ENCODE measurements around the gene SWSAP1.
A peak's percentile ranks its signal among the peaks of the same experiment; 100 is the strongest.
"Not testable (repeated sequence)": the region's sequence is repeated elsewhere in the genome, so short reads cannot be mapped to it uniquely, and the experiment has no call there.

SWSAP1 gene

DNA sequence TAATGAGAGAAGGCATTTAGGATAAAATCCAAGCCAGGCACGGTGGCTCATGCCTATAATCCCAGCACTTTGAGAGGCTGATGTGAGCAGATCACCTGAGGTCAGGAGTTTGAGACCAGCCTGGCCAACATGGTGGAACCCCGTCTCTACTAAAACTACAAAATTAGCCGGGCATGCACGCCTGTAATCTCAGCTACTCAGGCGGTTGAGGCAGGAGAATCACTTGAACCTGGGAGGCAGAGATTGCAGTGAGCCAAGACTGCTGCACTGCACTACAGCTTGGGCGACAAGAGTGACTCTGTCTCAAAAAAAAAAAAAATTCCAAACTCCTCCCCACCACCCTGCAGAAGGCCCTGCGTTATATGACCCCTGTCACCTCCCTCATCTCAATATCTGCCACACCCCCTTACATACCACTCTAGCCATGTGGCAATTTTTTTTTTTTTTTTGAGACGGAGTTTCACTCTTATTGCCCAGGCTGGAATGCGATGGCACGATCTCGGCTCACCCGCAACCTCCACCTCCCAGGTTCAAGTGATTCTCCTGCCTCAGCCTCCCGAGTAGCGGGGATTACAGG, 4.9 kb downstream of the SWSAP1 start:
- not testable (repeated sequence) for DNase-seq

DNA sequence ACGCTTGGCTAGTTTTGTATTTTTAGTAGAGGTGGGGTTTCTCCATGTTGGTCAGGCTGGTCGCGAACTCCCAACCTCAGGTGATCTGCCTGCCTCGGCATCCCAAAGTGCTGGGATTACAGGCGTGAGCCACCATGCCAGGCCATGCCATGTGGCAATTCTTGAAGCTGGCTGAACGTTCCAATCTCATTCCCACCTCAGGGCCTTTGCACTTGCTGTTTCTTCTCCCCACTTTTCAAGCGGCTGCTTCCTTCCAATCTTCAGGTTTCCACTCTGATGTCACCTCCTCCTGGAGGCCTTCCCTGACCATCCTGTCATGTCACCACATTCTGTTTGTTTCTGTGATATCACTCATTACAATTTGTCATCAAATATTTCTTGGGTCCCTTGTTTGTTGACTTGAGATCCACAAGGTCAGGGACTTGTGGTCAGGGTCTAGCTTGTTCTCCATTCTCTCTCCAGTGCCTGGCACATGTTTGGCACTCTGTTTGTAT, 5.4 kb downstream of the SWSAP1 start:
- DNase-seq, result no peak

- DNase-seq, result peak; percentile 95
Measured at GRCh38 chr19:11380653-11381537, 6.4 kb downstream of the SWSAP1 start.

DNA sequence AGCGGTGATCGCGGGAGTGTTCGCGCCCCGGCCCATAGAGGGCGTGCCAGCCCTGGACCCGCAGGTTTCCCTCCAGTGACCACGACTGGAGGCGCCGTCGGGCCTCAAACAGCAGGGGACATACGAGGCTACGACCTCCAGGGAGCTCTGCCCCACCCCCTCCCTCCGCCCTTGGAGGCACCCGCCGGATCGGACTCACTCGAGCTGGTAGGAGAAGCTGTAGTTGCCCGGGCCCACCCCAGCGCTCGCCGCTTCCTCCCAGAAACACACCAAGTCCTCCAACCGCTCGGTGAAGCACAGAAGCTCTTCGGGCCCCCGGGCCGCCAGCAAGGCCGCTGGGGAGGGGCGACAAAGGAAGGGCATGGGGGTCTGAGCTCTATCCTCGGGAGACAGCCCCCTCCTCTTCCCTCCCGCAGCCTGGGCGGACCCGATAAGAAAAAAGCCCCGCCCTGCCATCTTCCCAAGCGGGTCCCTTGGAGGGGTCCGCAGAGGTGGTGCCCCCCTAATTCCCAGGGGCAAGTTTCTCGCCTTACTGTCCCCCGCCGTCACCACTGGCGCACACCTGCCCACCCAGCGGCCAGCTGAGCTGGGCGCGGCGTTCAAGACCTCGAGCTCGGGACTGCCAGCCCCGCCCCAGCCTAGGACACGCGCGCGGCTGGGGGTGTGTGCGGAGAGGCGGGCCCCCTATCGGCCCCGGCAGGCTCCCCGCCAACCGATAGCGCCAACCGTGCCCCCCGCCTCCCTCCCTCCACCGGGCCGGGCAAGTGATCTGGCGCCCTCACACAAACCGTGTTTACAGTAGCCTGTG, 8.6 kb downstream of the SWSAP1 start:
- DNase-seq, result peak; percentile 17

DNA sequence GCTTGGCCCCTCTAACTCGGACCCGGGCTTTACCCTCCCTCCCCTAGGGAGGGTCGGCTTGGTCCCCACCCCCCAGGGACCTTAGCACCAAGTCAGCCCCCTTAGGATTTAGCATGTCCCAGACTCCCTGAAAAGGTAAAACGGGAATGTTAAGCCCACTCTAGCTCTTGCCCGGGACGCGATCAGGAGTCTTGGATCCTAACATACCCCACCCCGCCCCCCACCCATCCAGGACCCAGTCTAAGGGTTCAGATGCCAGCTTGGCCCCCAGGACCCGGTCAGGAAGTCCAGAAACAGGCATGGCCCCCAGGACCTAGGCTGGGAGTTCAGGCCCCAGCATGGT, 9.2 kb downstream of the SWSAP1 start:
- DNase-seq, result no peak

GRCh38 chr19:11384778-11385129, 10.3 kb downstream of the SWSAP1 start:
- DNase-seq, result no peak

DNA sequence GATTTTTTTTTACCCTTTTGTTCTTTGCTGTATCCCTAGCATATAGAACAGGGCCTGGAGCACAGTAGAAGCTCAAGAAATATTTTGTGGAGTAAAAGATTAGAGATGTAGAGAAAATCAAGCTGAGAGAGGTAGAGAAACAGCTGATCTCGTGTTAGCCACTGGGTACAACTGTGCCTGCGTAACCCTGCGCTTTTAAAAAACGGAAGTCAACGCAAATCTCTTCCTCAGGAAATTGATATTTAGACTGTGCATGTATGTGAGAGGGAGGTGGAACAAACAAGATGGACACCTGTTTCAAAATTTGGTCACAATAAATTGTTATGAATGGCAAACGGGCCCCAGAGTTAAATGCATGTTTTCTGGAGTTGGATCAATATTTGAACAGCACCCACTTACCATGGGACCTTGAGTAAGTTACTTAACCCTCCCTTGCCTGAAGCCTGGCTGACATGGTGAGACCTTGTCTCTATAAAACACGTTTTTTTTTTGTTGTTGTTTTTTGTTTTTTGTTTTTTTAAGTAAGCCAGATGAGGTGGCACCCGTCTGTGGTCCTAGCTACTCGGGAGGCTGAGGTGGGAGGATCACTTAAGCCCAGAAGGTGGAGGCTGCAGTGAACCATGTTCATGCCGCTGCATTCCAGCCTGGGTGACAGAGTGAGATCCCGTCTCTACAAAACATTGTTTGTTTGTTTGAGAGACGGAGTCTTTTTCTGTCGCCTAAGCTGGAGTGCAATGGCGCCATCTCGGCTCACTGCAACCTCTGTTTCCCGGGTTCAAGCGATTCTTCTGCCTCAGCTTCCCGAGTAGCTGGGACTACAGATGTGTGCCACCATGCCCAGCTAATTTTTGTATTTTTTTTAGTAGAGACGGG, 12.9 kb downstream of the SWSAP1 start:
- no peak for DNase-seq

- no peak for DNase-seq
Measured at GRCh38 chr19:11390359-11390758, 15.9 kb downstream of the SWSAP1 start.

- no peak for DNase-seq
Measured at GRCh38 chr19:11390933-11391680, 16.6 kb downstream of the SWSAP1 start.

DNA sequence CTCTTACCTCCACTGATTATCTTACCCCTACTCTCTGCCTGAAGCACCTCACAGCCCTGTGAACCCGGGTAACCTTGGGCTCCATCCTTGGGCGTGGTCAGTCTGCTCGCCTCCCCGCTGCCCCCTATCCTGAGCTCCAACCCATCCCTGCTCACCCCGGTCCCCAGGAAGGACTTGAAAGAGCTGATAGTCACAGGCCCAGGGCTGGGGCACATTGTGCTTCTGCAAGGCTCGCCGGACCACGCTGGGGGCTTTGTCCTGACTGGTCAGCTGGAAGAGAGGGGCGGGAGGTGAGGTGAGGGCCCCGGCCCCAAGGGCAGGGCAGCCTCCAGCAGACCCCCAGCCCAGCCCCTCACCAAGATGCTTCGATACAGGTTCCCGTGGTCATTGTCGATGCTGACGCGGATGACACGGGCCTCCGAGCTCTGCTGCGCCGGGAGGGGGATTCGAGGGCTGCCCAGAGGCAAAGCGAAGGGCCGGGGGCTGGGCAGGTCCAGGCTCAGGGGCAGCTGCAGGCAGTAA, 22.7 kb downstream of the SWSAP1 start:
- DNase-seq, result no peak

GRCh38 chr19:11399667-11400066, 25.2 kb downstream of the SWSAP1 start:
- no peak for DNase-seq

GRCh38 chr19:11400798-11401197, 26.3 kb downstream of the SWSAP1 start:
- DNase-seq, result no peak

GRCh38 chr19:11401808-11402543, 27.5 kb downstream of the SWSAP1 start:
- DNase-seq, result no peak

- DNase-seq, result no peak
Measured at GRCh38 chr19:11404588-11405222, 30.2 kb downstream of the SWSAP1 start.

- no peak for DNase-seq
Measured at GRCh38 chr19:11405846-11406643, 31.6 kb downstream of the SWSAP1 start.

GRCh38 chr19:11406703-11407236, 32.3 kb downstream of the SWSAP1 start:
- DNase-seq, result not testable (repeated sequence)

DNA sequence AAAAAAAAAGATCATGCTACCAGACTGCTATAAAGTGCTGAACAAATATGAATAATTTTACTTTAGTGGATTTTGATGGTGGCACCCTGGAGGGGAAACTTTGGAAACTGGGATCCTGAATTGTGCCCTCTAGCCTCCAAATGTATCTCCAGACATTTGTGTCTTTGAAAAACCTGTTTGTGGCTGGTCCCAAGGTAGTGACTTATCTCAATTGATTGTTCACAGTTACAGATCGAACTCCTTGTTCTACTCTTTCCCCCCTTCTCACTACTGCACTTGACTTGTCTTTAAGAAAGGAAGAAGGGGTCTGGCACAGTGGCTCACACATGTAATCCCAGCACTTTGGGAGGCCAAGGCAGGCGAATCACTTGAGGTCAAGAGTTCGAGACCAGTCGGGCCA, 34.1 kb downstream of the SWSAP1 start:
- DNase-seq, result no peak

DNA sequence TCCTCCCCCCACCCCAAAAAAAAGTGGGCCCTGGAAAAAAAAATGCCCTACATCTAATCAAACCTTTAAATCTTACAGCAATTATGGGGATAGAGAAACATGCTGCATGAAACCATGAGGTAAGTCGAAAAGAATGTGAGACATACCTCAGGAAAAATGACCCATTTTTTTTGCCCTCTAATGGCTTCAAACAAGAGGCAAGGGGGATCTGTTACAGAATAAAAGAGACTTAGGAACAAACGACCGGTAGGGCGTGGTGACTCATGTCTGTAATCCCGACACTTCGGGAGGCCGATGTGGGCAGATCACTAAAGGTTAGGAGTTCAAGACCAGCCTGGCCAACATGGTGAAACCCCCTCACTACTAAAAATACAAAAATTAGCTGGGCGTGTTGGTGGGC, 36.2 kb downstream of the SWSAP1 start:
- DNase-seq, result no peak

- DNase-seq, result no peak
Measured at GRCh38 chr19:11414544-11414943, 40.1 kb downstream of the SWSAP1 start.
